Omental fat pad (tissue), 4 donors: ENCODE results near the gene FAIM2. TPM values are rescaled to one million over a fixed set of nuclear protein-coding genes. Genes with fewer than 3 reads are reported as not detected.
"Not testable (repeated sequence)": the region's sequence is repeated elsewhere in the genome, so short reads cannot be mapped to it uniquely, and the experiment has no call there.

Experiments used
- ATAC-seq: fragments of 150-250 bp; one replicate; pipeline ENCODE4 v1.9.1; 2016; ENCODE audit warnings: mild to moderate bottlenecking, moderate library complexity; ENCODE audit not compliant: low FRiP score
- DNase-seq: peaks from one replicate; pipeline ENCODE4 v3.0.0-alpha.2; 2019; ENCODE audit warnings: low spot score
- total RNA-seq, 4 donors: library from RNA; depleted of rRNA; stranded (reverse); fragments of >200 nt; gene quantifications; one replicate each; pipeline ENCODE4 v1.1.0, GENCODE V29; 2016
- TF ChIP-seq, protein P1 (sequence below), 3 donors: fragments of 450-650 bp; IDR thresholded peaks; one replicate each; pipeline ENCODE4 v1.5.1; 2016 to 2017; ENCODE audit warnings: antibody characterized with exemption in 3 of 3, mild to moderate bottlenecking in 3 of 3, moderate library complexity in 2 of 3

The FAIM2 gene
- total RNA-seq, 4 donors from 2014 or later = 0.36 to 6.1 (median 3.1) TPM

GRCh38 chr12:49880756-49881414 lies 22.8 kb downstream of the FAIM2 start:
- no peak for ATAC-seq
- TF ChIP-seq, protein P1, sequence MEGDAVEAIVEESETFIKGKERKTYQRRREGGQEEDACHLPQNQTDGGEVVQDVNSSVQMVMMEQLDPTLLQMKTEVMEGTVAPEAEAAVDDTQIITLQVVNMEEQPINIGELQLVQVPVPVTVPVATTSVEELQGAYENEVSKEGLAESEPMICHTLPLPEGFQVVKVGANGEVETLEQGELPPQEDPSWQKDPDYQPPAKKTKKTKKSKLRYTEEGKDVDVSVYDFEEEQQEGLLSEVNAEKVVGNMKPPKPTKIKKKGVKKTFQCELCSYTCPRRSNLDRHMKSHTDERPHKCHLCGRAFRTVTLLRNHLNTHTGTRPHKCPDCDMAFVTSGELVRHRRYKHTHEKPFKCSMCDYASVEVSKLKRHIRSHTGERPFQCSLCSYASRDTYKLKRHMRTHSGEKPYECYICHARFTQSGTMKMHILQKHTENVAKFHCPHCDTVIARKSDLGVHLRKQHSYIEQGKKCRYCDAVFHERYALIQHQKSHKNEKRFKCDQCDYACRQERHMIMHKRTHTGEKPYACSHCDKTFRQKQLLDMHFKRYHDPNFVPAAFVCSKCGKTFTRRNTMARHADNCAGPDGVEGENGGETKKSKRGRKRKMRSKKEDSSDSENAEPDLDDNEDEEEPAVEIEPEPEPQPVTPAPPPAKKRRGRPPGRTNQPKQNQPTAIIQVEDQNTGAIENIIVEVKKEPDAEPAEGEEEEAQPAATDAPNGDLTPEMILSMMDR (IDR thresholded peaks at IDR 0.05) = no peak
- no peak for DNase-seq

GRCh38 chr12:49879065-49879464 lies 24.6 kb downstream of the FAIM2 start:
- ATAC-seq, DNase-seq: not testable (repeated sequence)

GRCh38 chr12:49878021-49878420 lies 25.7 kb downstream of the FAIM2 start:
- ATAC-seq (no peak), DNase-seq (no peak)
- TF ChIP-seq, protein P1 (IDR thresholded peaks at IDR 0.05) = no peak

DNA sequence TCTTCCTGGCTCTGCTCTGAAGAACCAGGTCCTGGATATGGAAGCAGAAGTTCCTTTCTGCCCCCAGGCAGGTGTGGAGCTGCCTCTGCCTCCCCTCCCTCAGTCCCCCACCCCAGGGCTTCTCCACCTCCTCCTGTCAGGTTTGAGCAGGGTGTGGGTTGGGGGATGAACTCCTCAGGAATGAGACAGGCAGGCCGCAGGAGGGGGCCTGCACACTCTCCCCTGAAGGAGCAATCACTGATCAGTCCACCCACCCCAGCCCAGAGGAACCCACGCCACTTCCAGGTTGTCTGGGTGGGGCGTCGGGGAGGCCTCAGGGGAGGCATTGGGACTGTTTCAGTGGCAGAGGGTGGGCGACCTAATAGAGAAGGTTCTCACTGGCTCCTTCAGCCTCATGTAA lies 26.6 kb downstream of the FAIM2 start:
- ATAC-seq = no peak

GRCh38 chr12:49876070-49876469 lies 27.6 kb downstream of the FAIM2 start:
- no peak for DNase-seq
- TF ChIP-seq, protein P1 (IDR thresholded peaks at IDR 0.05) = no peak
- ATAC-seq = no peak

More for the DNA sequence above, 26.6 kb downstream of the FAIM2 start:
- TF ChIP-seq, protein P1 (IDR thresholded peaks at IDR 0.05) = no peak
- no peak for DNase-seq

GRCh38 chr12:49875115-49875720 lies 28.5 kb downstream of the FAIM2 start:
- ATAC-seq = no peak
- no peak for DNase-seq

GRCh38 chr12:49874142-49874897 lies 29.4 kb downstream of the FAIM2 start:
- ATAC-seq (no peak), DNase-seq (no peak)
- TF ChIP-seq, protein P1 (IDR thresholded peaks at IDR 0.05) = no peak

More at GRCh38 chr12:49875115-49875720, 28.5 kb downstream of the FAIM2 start:
- TF ChIP-seq, protein P1 (IDR thresholded peaks at IDR 0.05) = no peak
